HG03457 (cell line): ENCODE results near the gene CNTNAP5.

Experiments used
- ATAC-seq: cut with Tn5 transposase; IDR thresholded peaks from one replicate; pipeline ENCODE4 v1.9.1; 2021; ENCODE audit warnings: moderate number of reproducible peaks; ENCODE audit not compliant: unreplicated experiment

CNTNAP5 gene

DNA sequence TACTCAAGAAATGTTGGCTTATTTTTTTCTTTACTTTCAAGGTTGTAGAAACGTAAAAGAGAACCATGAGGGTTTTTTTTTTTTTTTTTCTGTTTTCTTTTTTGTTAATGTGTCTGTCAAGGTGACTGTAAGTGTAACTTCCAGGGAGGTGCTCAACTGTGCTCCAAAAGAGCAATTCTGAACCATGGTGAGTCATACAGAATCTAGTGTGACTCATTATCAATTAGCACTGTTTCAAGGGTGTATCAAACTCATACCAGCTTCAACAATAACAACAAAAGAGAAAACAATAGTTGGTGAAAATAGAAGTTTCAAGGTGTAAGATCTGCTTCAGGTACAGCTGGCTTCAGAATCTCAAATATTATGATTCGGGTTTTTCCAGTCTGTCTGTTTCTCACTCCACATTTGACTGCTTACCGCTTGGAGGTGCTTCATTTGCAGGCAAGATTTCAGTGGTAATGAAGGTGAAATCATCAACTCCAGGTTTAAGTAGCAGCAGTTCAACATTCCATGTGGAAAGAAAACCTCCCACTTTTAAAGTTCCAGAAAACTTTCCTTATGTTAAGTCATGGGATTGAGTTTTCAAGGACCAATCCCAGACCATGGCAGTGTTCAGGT, 850.6 kb downstream of the CNTNAP5 start:
- ATAC-seq = no peak

DNA sequence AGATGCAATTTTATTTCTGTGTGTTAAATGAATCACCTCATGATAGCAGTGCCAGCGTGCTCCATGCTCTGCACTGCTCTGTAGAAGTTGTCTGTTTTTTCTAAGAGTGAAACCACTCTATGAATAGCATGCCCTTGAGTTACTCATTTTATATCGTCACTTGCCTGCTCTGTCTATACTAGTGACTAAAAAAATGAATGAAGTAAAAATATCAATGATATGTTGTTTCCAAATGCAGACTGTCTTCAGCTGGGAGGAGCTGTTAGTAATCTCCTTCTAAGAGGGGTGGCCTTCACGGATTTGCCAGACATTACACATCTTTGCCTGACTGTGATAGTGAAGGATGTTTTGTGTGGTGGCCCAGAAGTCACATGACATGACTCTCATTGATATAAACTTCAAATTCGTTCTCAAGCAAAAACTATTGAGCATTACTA, 852.1 kb downstream of the CNTNAP5 start:
- no peak for ATAC-seq

DNA sequence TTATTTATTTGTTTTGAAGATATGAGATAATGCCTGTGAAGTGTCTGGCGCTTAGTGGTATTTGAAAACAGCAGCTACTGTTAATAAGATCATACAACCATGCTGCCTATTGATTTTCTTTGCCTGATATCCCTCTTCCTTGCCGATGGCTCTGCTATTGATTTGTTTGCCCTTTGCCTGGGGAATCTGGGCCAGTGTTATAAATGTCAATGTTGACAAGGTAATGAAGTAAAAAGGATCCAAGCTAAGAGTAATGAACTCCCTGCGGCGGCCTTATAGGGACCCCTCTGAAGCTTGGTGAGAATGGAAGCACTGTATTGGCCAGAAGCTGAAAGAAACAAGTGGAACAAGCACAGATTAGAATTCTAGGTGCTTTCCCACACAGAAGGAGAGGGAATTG, 854.6 kb downstream of the CNTNAP5 start:
- ATAC-seq = no peak

DNA sequence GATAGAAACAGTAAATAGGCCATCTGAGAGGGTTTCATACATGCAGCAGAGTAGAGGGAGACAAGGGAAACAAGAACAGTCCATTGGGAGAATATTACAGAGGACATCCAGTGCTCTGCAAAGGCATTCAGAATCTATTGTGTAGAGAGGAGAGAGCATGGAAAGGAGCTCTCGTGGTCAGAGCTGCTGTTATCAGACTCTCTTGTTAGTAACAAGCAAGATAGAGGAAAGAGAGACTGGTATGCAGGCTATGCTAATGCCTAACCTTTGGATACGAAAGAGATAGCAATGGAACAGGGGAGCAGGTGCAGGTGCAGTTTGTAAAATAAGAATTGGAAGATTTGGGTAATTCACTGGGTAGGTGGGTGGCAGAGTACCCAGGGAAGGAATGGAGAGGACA, 855.9 kb downstream of the CNTNAP5 start:
- ATAC-seq = no peak

DNA sequence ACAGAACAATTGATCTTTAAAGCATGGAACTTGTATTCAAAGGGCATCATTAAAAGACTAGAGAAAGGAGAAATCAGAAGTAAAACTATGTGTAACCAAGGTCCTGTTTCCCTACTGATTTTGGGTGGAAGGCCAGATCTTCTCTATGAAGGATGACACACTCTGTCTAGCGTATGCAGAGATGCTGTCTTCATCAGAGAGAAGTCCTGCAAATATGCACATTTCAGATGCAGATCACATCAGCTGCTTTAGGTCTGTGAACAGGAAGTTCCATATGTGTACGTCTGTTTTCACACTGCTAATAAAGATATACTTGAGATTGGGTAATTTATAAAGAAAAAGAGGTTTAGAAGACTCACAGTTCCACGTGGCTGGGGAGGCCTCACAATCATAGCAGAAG, 857.3 kb downstream of the CNTNAP5 start:
- ATAC-seq = no peak

DNA sequence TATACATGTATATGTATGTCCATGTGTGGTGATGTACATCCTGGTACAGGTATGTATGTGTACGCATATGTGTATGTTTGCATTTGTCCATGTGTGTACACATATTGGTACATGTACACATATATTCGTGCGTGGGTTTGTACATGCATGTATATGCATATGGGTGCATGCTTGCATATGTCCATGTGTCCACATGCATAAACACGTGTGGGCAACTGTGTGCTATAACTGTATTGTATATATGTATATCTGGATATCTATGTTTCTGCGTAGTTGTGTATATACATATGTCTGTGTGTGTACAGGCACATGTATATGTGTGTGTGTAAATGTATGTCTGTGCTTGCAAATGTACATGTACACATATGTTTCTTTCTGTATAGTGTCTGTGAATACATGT, 858.5 kb downstream of the CNTNAP5 start:
- no peak for ATAC-seq

DNA sequence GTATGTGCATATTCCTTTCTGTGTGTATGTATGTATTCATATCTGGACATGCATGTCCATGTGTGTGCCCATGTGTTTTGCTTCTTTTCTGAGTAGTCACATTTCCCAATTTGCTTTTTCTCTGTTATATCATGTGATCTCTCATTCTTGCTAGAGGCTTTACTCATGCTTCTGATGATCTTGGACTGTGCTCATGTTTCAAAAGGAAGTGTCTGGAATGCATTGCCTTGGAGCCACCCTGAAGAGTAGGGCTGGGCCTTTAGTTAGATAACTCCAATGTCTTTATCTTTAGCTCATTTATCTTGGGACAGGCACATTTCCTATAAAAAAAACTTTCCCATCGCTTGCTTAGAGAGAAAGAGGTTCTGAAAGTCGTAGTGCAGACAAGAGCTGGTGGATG, 859.2 kb downstream of the CNTNAP5 start:
- ATAC-seq = no peak

DNA sequence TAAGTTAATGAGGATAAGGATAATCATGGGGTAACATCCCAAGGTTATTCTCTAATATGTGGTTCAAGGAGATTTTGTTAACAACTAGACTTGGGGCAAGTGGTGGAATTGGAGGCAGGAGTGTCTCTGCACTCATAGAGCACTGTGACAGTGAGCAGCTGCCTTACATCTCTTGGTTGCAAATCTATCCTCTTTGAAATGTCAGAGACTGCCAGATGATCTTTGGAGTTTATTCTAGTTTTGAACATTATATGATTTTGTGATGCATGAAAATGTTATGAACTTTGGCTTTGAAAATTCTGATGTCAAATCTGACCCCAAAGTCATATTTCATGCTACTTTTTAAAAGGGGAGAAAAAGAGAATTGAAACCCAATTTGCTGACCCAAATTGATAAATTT, 861.1 kb downstream of the CNTNAP5 start:
- no peak for ATAC-seq

DNA sequence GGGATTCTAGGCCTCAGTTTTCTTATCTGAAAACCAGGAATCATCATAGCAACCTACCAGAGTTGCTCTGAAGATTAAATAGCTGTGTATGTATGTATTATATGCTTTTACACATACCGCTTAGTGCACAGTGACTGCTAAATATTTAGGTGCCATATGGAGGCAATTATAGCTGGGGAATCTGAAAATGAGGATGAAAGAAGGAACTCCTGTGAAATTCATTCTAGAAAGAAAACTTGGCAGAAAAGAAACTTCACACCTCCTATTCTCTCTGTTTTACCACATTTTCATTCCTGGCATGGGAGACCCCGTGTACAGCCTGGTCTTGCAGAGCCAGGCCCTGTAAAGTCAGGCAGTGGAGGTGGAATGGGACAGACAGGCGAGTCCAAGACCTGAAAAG, 862.4 kb downstream of the CNTNAP5 start:
- ATAC-seq = no peak

DNA sequence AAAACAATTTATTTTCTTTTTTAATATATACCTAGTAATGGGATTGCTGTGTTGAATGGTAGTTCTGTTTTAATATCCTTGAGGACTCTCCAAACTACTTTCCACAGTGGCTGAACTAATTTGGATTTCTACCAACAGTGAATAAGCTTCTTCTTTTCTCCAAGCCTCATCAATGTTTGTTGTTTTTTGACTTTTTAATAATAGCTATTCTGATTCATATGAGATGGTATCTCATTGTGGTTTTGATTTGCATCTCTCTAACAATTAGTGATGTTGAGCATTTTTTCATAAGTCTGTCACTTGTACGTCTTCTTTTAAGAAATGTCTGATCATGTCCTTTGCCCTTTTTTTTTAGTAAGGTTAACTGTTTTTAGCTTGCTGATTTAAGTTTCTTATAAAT, 863.3 kb downstream of the CNTNAP5 start:
- no peak for ATAC-seq

DNA sequence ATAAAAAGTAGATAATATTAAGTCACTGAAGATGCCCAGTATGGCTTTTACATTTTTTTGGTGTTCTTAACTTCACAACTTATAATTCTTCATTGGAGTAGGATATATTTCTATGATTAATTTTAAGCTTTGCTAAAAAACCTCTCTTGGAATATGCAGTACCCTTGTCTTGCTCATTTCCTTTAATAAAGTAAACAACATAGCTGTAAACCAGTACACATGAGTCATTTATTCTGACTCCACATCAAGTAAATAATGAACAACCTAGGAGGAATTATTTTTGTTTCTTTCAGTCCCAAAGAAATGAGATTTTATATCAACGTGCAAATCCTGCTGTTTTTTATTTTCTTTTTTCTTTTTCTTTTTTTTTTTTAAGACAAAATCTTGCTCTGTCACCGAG, 869.1 kb downstream of the CNTNAP5 start:
- ATAC-seq = no peak

DNA sequence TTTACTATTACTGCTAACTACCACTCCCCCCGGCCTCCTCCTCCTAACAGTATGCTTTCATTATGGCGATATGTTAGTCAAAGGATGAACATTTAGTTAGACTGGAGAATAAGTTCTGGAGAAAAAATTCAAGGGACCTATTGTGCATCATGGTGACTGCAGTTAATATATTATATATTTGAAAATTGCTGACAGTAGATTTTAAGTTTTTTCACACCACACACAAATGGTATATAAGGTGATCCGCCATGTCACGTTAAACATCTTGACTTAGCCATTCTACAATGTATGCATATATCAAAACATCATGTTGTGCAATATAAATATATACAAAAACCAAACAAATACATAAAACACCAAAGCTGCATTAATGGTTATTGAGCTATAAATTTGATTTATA, 873.7 kb downstream of the CNTNAP5 start:
- no peak for ATAC-seq

DNA sequence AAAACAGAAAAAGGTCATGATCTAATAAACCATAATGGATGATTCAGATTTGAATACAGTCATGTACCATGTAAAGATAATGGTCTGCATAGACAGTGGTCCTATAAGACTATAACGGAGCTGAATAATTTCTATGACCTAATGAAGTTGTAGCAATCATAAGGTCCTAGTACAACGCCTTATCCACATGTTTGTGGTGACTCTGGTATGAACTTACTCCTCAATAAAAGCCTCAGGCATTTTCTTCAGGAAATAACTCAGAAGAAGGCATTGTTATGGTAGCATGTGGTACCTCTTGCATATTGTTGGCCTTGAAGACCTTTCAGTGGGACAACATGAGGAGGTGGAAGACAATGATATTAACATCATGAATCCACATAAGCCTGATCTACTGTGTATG, 883.3 kb downstream of the CNTNAP5 start:
- no peak for ATAC-seq

DNA sequence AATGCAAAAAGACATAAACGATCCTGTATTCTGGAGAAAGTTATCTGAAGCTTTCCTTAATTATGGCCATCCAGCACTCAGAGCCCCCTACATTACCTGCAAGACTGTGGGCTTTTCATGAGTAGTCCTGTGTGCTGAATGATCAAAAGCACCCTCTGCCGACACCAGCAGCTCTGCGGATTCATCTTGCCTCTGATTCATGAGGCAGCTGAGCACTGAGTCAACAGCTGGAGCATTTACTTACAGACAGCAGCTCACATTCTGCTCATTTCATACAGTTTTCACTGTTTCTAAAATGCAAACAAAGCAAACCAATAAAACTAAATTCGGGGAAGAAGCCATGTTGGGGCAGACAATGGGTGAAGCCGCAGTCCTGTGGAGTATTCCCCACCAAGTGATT, 886.5 kb downstream of the CNTNAP5 start:
- ATAC-seq = no peak

DNA sequence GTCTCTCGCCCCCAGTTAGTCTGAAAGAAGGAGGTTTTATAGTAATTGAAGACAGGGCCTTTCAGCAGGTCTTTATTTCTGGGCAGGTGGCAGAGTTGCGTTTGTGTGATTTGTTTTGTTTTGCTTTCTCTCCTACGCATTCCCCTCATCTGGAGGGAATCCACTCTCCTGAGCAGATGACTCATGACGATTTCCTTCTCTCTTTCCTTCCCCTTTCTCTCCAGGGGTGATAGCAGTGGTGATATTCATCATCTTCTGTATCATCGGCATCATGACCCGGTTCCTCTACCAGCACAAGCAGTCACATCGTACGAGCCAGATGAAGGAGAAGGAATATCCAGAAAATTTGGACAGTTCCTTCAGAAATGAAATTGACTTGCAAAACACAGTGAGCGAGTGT, 888.8 kb downstream of the CNTNAP5 start:
- no peak for ATAC-seq

DNA sequence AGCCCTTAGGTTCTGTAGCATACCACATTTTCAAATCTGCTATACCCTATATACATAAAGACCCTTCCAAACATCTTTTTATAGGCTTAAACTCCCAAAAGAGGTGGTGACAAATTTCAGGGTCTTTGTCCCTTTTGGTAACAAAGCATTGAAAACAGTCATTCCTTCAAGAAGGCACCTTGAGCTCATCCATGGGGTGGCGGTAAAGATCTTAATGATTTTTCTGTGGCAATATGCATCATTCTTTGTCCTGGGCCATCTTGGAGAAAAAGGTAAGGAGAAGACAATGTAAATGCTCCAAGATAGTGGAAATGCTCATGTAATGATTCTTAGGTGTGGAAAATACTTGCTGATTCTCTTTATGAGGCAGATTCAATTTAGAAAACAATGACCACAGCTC, 890.5 kb downstream of the CNTNAP5 start:
- no peak for ATAC-seq

DNA sequence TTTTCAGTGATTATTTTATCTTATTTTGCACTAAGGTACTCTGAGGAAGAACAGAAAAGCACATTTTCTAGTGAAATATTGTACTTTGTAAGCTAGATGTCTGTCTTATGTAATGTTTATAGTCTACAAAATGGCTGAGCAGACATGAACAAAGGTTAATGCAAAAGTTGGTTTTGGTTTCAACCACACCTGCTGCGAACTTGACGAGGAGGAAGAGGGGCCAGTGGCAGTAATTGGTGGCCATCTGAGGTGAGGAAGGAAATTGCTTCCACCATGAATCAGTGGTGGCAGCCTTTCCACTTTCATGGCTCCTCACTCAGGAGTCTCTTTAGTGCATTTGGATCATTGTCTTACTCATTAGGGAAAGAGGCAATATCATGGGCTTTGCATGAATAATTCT, 894.2 kb downstream of the CNTNAP5 start:
- ATAC-seq = no peak

DNA sequence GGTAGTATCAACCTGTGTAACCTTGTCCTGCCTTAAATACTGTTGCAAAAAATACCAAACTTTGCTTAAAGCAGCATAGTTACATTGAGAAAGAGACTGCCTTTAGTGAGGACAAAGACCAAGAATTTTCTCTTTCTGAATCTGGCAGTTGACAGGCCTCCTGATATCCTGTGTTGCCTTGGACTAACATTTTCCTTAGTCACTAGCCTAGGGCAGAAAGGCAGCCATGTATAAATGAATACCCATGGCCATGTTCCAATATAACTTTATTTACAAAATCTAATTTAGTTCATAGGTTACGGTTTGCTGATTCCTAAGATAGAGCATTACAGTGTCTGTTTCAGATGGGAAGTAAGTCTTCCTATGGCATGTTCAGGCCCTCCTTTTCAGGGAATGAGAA, 895.4 kb downstream of the CNTNAP5 start:
- ATAC-seq = no peak

DNA sequence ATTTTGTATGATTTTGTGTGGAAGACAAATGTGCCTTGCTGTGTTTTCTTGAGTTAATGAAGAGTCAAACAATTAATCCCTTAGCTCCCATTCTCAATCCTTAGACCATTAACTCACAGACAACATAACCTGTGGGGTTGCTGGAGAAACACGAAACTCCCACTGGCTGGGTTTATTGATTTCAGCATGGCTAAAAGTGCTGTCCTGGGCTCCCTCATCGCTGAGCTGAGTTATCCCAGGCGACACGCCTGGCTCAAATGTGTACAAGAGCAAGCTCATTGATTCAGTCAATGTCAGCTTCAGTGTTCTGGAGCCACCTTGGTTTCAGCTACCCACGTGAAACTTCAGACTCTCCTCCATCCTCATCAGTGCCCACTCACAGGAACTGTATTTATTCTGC, 896.1 kb downstream of the CNTNAP5 start:
- no peak for ATAC-seq

DNA sequence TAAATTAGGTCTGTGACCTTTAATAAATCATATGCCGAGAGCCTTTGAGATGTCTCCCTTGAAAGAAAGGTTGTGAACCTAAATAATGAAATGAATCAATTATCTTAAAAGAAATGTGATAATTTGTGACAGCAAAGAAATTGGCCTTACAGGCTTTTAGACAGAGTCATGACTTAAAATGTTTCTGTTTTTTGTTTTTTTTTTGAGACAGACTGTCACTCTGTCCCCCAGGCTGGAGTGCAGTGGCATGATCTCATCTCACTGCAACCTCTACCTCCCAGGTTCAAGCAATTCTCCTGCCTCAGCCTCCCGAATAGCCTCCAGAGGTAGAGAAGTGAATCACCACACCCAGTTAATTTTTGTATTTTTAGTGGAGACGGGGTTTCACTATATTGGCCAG, 898.0 kb downstream of the CNTNAP5 start:
- ATAC-seq = no peak

DNA sequence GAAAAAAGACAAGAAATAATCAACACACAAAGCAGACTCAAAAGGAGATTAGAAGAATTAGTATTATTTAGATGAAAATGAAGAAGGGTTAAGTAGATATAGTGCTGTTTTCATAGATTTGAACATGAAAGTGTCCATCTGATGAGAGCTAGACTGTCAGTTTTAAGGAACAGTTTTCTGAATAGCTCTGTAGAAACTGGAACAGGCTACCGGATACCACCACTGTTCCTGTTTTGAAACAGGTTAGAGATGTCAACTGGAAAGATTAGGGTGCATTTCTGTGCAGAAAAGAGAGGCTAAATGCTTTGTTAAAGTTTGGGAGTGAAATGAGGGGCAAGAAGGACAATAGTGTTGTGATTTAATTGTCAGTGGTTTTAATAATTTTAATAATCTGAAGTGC, 908.8 kb downstream of the CNTNAP5 start:
- no peak for ATAC-seq

DNA sequence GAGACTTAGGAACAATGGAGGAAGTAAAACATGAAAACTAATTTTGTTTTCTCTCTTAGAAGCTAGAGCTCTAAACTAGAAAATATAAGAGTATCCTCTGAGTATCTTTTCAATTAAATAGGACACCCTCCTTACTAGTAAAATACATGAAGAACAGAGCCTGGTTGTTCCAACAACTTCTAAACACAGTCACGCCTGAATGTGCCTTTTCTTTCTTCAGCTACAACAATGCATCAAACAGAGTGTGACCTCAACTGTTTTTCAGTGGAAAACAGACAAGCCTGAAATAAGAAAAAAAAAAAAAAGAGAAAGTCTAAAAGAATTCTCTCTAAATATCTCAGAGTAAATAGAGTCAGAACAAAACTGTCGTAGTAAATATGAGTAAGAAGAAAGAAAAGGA, 928.8 kb downstream of the CNTNAP5 start:
- ATAC-seq = no peak

DNA sequence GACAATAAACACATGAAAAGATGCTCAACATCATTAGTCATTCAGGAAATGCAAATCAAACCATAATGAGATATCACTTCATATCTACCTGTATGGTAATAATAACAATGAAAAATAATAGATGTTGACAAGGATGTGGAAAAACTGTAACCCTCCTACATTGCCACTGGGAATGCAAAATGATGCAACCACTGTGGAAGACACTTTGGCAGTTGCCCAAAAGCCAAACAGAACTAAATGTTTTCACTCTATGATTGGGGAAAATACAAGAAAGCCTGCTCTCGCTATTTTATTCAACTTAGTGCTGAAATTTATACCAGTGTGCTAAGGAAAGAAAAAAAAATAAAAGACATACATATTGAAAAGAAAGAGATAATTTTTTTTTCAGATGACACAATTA, 934.5 kb downstream of the CNTNAP5 start:
- ATAC-seq = no peak

DNA sequence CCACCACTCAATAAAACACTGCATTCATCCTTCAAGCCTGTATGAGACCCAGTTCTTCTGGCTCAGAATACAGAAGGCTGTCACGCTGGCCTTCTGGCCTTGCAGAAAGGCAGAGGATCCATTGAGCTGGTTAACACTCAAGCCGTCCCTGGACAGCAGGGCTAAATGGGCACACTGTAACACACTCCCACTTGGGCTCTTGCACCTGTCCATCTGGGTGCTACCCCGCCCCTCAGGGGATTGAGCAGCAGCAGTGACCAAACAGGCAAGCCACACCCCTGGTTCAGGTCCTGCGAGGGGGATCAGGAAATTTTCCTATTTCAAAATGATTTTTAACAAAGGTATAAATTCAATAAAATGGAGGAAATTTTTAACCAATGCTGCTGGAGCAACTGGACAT, 936.0 kb downstream of the CNTNAP5 start:
- ATAC-seq = no peak
